GM23338 (cell line): ENCODE results near the gene DNAJC1. TPM values are rescaled to one million over a fixed set of nuclear protein-coding genes. Genes with fewer than 3 reads are reported as not detected.

Source experiments
- CTCF ChIP-seq, 2 experiments: fragments of 200-600 bp in 1 of 2; sonication (generic) in 1 of 2; conservative IDR thresholded peaks; 2 replicates each; pipeline versions ENCODE4 v1.5.1 to v1.6.1; 2016 to 2017; ENCODE audit warnings: antibody characterized with exemption in 2 of 2, low read depth in 2 of 2, mild to moderate bottlenecking in 2 of 2, moderate library complexity in 1 of 2
- ETS1 ChIP-seq: IDR thresholded peaks from 2 replicates; pipeline ENCODE4 v1.6.1; 2016; ENCODE audit warnings: antibody characterized with exemption
- EZH2 ChIP-seq: fragments of 200-600 bp; sonication (generic); IDR thresholded peaks from one replicate; pipeline ENCODE4 v1.8.0; 2017; ENCODE audit warnings: antibody characterized with exemption, mild to moderate bottlenecking, low read depth; ENCODE audit not compliant: unreplicated experiment
- EZH2phosphoT487 ChIP-seq: fragments of 200-600 bp; sonication (generic); IDR thresholded peaks from one replicate; pipeline ENCODE4 v1.8.1; 2018; ENCODE audit warnings: antibody characterized with exemption; ENCODE audit not compliant: unreplicated experiment
- NANOG ChIP-seq: IDR thresholded peaks from 2 replicates; pipeline ENCODE4 v1.6.1; 2016; ENCODE audit warnings: antibody characterized with exemption, borderline replicate concordance
- REST ChIP-seq: IDR thresholded peaks from one replicate; pipeline ENCODE4 v1.6.1; 2018; ENCODE audit warnings: antibody characterized with exemption; ENCODE audit not compliant: unreplicated experiment
- STAT1 ChIP-seq: IDR thresholded peaks from one replicate; pipeline ENCODE4 v1.6.1; 2016; ENCODE audit warnings: antibody characterized with exemption; ENCODE audit not compliant: unreplicated experiment
- ZNF114 ChIP-seq: fragments of 250-450 bp; sonication (Bioruptor Pico); IDR thresholded peaks from 2 replicates; pipeline ENCODE4 v1.5.0; 2020; ENCODE audit warnings: mild to moderate bottlenecking, moderate library complexity
- polyA plus RNA-seq: library from polyadenylated mRNA; unstranded; fragments of >200 nt; fragmentation: Nextera tagmentation; extraction: Ambion mirVana; gene quantifications from 2 replicates; pipeline ENCODE4 v1.2.1, GENCODE V29; 2016
- total RNA-seq: library from RNA; depleted of rRNA; stranded (reverse); fragments of >200 nt; shearing (Covaris generic); gene quantifications from 2 replicates; pipeline ENCODE4 v1.2.3, GENCODE V29; 2014
- TF ChIP-seq, protein P1 (sequence below): fragments of 250-450 bp; sonication (Bioruptor Pico); IDR thresholded peaks from 2 replicates; pipeline ENCODE4 v1.5.0; 2020; ENCODE audit warnings: mild to moderate bottlenecking, moderate library complexity

The DNAJC1 gene
- total and polyA plus RNA-seq, 2 experiments from 2014 or later, result 38.6 to 45.3 TPM

DNA sequence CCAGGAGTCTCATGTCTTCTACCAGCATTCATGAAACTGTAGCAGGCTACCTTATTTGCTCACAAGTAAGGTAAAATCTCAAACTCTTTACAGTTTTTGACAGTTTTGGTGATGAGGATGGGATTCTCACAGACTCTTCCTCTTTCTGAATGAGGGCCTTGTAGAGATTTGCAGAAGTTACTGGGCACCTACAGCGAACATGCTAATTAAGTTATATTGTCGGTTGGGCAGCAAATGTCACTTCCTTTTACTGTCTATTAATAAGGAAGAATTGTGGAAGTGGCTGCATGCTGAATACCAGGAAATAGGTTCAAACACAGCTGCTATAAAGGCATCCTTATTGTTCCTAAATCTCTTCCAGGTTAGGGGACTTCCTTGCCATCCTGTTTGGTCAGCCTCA is 189.6 kb downstream of the DNAJC1 start (continued):
- TF ChIP-seq, protein P1, sequence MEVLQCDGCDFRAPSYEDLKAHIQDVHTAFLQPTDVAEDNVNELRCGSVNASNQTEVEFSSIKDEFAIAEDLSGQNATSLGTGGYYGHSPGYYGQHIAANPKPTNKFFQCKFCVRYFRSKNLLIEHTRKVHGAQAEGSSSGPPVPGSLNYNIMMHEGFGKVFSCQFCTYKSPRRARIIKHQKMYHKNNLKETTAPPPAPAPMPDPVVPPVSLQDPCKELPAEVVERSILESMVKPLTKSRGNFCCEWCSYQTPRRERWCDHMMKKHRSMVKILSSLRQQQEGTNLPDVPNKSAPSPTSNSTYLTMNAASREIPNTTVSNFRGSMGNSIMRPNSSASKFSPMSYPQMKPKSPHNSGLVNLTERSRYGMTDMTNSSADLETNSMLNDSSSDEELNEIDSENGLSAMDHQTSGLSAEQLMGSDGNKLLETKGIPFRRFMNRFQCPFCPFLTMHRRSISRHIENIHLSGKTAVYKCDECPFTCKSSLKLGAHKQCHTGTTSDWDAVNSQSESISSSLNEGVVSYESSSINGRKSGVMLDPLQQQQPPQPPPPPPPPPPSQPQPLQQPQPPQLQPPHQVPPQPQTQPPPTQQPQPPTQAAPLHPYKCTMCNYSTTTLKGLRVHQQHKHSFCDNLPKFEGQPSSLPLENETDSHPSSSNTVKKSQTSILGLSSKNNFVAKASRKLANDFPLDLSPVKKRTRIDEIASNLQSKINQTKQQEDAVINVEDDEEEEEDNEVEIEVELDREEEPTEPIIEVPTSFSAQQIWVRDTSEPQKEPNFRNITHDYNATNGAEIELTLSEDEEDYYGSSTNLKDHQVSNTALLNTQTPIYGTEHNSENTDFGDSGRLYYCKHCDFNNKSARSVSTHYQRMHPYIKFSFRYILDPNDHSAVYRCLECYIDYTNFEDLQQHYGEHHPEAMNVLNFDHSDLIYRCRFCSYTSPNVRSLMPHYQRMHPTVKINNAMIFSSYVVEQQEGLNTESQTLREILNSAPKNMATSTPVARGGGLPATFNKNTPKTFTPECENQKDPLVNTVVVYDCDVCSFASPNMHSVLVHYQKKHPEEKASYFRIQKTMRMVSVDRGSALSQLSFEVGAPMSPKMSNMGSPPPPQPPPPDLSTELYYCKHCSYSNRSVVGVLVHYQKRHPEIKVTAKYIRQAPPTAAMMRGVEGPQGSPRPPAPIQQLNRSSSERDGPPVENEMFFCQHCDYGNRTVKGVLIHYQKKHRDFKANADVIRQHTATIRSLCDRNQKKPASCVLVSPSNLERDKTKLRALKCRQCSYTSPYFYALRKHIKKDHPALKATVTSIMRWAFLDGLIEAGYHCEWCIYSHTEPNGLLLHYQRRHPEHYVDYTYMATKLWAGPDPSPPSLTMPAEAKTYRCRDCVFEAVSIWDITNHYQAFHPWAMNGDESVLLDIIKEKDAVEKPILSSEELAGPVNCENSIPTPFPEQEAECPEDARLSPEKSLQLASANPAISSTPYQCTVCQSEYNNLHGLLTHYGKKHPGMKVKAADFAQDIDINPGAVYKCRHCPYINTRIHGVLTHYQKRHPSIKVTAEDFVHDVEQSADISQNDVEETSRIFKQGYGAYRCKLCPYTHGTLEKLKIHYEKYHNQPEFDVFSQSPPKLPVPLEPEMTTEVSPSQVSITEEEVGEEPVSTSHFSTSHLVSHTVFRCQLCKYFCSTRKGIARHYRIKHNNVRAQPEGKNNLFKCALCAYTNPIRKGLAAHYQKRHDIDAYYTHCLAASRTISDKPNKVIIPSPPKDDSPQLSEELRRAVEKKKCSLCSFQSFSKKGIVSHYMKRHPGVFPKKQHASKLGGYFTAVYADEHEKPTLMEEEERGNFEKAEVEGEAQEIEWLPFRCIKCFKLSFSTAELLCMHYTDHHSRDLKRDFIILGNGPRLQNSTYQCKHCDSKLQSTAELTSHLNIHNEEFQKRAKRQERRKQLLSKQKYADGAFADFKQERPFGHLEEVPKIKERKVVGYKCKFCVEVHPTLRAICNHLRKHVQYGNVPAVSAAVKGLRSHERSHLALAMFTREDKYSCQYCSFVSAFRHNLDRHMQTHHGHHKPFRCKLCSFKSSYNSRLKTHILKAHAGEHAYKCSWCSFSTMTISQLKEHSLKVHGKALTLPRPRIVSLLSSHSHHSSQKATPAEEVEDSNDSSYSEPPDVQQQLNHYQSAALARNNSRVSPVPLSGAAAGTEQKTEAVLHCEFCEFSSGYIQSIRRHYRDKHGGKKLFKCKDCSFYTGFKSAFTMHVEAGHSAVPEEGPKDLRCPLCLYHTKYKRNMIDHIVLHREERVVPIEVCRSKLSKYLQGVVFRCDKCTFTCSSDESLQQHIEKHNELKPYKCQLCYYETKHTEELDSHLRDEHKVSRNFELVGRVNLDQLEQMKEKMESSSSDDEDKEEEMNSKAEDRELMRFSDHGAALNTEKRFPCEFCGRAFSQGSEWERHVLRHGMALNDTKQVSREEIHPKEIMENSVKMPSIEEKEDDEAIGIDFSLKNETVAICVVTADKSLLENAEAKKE (CRISPR knock-in tag), result no peak
- TF ChIP-seq REST (no peak), ETS1 (no peak), EZH2phosphoT487 (no peak), CTCF (conservative IDR thresholded peaks at IDR 0.05; ENCODE audit: low read depth in 2 of 2) (no peak), STAT1 (no peak), ZNF114 (CRISPR knock-in tag) (no peak), NANOG (no peak), EZH2 (no peak)
